Measurements from ENCODE around the gene LYRM1.
"Not testable (repeated sequence)": the region's sequence is repeated elsewhere in the genome, so short reads cannot be mapped to it uniquely, and the experiment has no call there.

The LYRM1 gene

DNA sequence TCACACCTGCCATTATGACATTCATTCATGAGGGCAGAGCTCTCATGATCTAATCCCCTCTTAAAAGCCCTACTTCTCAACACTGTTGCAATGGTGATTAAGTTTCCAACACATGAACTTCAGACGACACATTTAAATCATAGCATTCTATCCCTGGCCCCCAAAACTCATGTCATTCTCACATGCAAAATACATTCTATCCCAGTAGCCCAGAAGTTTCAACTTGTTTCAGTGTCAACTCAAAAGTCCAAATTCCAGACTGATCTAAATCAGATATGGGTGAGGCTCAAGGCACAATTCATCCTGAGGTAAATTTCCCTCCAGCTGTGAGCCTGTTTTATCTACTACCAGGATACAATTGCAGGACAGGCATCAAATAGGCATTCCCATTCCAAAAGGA lies 25.2 kb downstream of the LYRM1 start:
- Histone ChIP-seq H3K36me3 (ENCODE audit: insufficient read depth, insufficient read length, low read length) (peaks cover 27% of the 10 kb centered on the region), H3K9ac (ENCODE audit: insufficient read length, low read depth) (no peak overlapping the region), H3K4me1 (ENCODE audit: insufficient read depth, insufficient read length) (no peaks in the 10 kb centered on the region), H3K4me3 (ENCODE audit: insufficient read length, low read depth) (no peak overlapping the region), H3K9me3 (ENCODE audit: insufficient read depth, low read length) (no peaks in the 10 kb centered on the region), H3K27me3 (ENCODE audit: insufficient read depth, insufficient read length) (no peaks in the 10 kb centered on the region)
- no peak for DNase-seq (ENCODE audit: low read depth, low spot score)
- TF ChIP-seq ZNF274 (IDR thresholded peaks at IDR 0.05; ENCODE audit: low read depth, low read length) (no peak), YY1 (IDR thresholded peaks at IDR 0.05; ENCODE audit: insufficient read depth, insufficient read length) (no peak), SUZ12 (IDR thresholded peaks at IDR 0.05; ENCODE audit: extremely low read depth, insufficient read depth, insufficient read length) (no peak)

DNA sequence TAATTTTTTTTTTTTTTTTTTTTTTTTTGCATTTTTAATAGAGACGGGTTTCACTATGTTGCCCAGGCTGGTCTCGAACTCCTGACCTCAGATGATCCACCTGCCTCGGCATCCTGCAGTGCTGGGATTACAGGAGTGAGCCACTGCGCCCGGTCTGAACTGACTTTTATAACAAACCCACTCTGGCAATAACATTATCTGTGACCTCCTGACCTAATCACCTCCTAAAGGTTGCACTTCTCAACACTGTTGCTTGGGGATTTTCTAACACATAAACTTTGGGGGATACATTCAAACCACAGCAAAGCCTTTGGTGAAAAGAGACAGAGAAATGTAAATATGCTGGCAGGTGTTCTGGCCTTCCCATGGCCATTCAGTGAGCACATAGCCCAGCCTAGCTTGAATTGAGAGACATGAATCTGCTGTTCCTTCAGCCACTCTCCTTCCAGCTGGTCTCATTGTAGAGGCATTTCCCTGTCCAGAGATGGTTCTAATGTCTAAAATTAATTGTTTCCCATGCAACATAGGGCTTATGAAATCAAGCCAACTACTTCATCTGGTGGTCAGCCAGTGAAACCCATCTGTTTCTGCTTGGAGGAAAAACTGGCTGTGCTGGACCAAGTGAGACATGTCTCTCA lies 28.3 kb downstream of the LYRM1 start:
- H3K9ac ChIP-seq (ENCODE audit: insufficient read length, low read depth): no peak overlapping the region
- H3K9me3 ChIP-seq (ENCODE audit: insufficient read depth, low read length): no peaks in the 10 kb centered on the region
- H3K4me1 ChIP-seq (ENCODE audit: insufficient read depth, insufficient read length): no peaks in the 10 kb centered on the region
- peaks cover 16% of the 10 kb centered on the region for H3K36me3 ChIP-seq (ENCODE audit: insufficient read depth, insufficient read length, low read length)
- H3K27me3 ChIP-seq (ENCODE audit: insufficient read depth, insufficient read length): no peaks in the 10 kb centered on the region
- TF ChIP-seq YY1 (IDR thresholded peaks at IDR 0.05; ENCODE audit: insufficient read depth, insufficient read length) (no peak), ZNF274 (IDR thresholded peaks at IDR 0.05; ENCODE audit: low read depth, low read length) (no peak), SUZ12 (IDR thresholded peaks at IDR 0.05; ENCODE audit: extremely low read depth, insufficient read depth, insufficient read length) (no peak)
- no peak overlapping the region for H3K4me3 ChIP-seq (ENCODE audit: insufficient read length, low read depth)
- DNase-seq (ENCODE audit: low read depth, low spot score): no peak

DNA sequence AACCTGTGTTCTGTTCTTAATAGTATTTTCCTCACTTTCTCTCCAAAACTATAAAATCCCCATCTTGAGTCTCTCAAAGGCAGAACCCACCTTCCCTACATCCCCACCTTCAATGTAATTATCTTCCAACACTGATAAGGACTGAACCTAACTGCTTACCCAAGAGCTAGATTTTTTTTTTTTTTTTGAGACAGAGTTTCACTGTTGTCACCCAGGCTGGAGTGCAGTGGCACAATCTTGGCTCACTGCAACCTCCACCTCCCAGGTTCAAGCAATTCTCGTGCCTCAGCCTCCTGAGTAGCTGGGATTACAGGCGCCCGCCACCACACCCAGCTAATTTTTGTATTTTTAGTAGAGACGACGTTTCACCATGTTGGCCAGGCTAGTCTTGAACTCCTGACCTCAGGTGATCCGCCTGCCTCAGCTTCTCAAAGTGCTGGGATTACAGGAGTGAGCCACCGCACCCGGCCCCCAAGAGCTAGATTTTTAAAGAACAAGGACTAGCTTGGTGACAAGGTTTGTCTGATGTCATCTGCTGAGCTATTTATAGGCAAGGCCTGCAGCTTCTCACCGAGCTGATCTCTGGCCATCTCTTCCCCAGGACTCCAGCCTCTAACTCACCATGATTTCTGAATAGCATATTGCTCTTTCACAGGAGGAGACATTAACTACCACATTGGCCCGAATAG lies 29.2 kb downstream of the LYRM1 start:
- not testable (repeated sequence) for DNase-seq (ENCODE audit: low read depth, low spot score)

DNA sequence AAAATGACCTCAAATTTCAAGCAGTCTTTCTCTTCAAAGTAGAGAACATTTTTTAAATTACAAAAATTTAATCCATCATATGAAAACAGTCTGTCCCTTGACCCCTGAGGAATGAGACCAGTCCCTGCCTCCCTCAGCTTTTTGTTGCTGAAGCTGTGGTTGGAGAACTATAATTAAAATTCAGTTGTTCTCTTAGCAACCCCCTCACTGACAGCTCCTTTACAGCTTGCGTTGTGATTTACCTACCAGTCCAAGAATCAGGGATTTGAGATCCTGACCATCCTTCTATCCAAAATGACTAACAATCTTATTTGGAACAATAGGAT lies 29.8 kb downstream of the LYRM1 start:
- no peak for TF ChIP-seq ZNF274 (IDR thresholded peaks at IDR 0.05; ENCODE audit: low read depth, low read length)
- no peak for TF ChIP-seq SUZ12 (IDR thresholded peaks at IDR 0.05; ENCODE audit: extremely low read depth, insufficient read depth, insufficient read length)
- TF ChIP-seq YY1 (IDR thresholded peaks at IDR 0.05; ENCODE audit: insufficient read depth, insufficient read length): no peak
- H3K36me3 ChIP-seq (ENCODE audit: insufficient read depth, insufficient read length, low read length): peaks cover 6% of the 10 kb centered on the region
- no peaks in the 10 kb centered on the region for H3K4me1 ChIP-seq (ENCODE audit: insufficient read depth, insufficient read length)
- H3K4me3 ChIP-seq (ENCODE audit: insufficient read length, low read depth): no peak overlapping the region
- no peak for DNase-seq (ENCODE audit: low read depth, low spot score)
- H3K9ac ChIP-seq (ENCODE audit: insufficient read length, low read depth): no peak overlapping the region
- no peaks in the 10 kb centered on the region for H3K9me3 ChIP-seq (ENCODE audit: insufficient read depth, low read length)
- no peaks in the 10 kb centered on the region for H3K27me3 ChIP-seq (ENCODE audit: insufficient read depth, insufficient read length)

More for the DNA sequence above, 29.2 kb downstream of the LYRM1 start:
- H3K4me3 ChIP-seq (ENCODE audit: insufficient read length, low read depth); H3K4me1 ChIP-seq (ENCODE audit: insufficient read depth, insufficient read length); H3K27me3 ChIP-seq (ENCODE audit: insufficient read depth, insufficient read length); H3K36me3 ChIP-seq (ENCODE audit: insufficient read depth, insufficient read length, low read length); H3K9me3 ChIP-seq (ENCODE audit: insufficient read depth, low read length); H3K9ac ChIP-seq (ENCODE audit: insufficient read length, low read depth): not testable (repeated sequence)

DNA sequence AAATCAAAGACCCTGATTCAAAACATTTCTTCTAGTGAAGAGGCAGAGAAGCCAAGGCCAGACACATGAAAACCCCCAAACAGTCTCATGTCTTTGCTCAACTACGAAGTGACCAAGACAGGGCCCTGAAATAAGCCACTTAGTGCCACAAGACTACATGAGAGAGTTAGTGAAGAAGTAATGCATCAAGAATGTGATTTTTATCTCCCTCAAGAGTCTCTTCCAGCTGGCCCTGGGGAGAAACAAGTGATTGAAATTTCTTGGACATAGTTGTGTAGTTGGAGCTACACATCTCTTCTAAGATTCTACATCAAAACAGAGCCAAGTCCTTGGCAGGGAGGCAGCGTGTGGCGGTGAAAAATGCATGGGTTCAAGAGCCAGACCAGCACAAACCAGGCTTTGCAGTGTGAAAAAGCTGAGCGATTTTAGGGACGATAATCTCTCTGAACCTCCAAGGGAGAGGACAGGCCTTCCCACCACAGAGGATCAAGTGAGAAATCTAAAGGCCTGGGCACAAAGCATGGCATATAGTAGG lies 30.6 kb downstream of the LYRM1 start:
- TF ChIP-seq YY1 (IDR thresholded peaks at IDR 0.05; ENCODE audit: insufficient read depth, insufficient read length) (no peak), SUZ12 (IDR thresholded peaks at IDR 0.05; ENCODE audit: extremely low read depth, insufficient read depth, insufficient read length) (no peak), ZNF274 (IDR thresholded peaks at IDR 0.05; ENCODE audit: low read depth, low read length) (no peak)
- no peak overlapping the region for H3K9ac ChIP-seq (ENCODE audit: insufficient read length, low read depth)
- DNase-seq (ENCODE audit: low read depth, low spot score): no peak
- no peaks in the 10 kb centered on the region for H3K4me1 ChIP-seq (ENCODE audit: insufficient read depth, insufficient read length)
- H3K36me3 ChIP-seq (ENCODE audit: insufficient read depth, insufficient read length, low read length): no peaks in the 10 kb centered on the region
- H3K9me3 ChIP-seq (ENCODE audit: insufficient read depth, low read length): no peaks in the 10 kb centered on the region
- H3K27me3 ChIP-seq (ENCODE audit: insufficient read depth, insufficient read length): no peaks in the 10 kb centered on the region
- H3K4me3 ChIP-seq (ENCODE audit: insufficient read length, low read depth): no peak overlapping the region

DNA sequence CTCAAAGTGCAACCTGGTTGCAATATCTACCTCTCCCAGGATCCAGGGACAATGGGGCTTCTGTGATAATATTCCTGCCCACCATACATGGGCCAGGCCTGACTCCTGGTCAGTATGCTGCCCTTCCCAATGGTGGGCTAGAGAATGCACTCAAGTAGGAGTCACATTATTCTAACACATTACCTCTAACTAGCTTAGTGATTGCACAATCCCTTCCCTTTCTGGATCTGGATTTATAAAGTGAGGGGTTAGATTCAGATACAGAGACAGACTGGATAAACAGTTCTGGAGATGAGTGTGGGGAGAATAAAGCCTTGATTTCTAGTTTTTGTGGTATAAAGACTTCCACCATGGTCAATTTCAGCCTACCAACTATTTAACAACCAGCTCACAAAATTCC lies 33.0 kb downstream of the LYRM1 start:
- H3K9me3 ChIP-seq (ENCODE audit: insufficient read depth, low read length): no peaks in the 10 kb centered on the region
- no peaks in the 10 kb centered on the region for H3K27me3 ChIP-seq (ENCODE audit: insufficient read depth, insufficient read length)
- H3K9ac ChIP-seq (ENCODE audit: insufficient read length, low read depth): no peak overlapping the region
- H3K4me1 ChIP-seq (ENCODE audit: insufficient read depth, insufficient read length): no peaks in the 10 kb centered on the region
- no peaks in the 10 kb centered on the region for H3K36me3 ChIP-seq (ENCODE audit: insufficient read depth, insufficient read length, low read length)
- no peak overlapping the region for H3K4me3 ChIP-seq (ENCODE audit: insufficient read length, low read depth)
- TF ChIP-seq ZNF274 (IDR thresholded peaks at IDR 0.05; ENCODE audit: low read depth, low read length) (no peak), SUZ12 (IDR thresholded peaks at IDR 0.05; ENCODE audit: extremely low read depth, insufficient read depth, insufficient read length) (no peak), YY1 (IDR thresholded peaks at IDR 0.05; ENCODE audit: insufficient read depth, insufficient read length) (no peak)
- DNase-seq (ENCODE audit: low read depth, low spot score): no peak

DNA sequence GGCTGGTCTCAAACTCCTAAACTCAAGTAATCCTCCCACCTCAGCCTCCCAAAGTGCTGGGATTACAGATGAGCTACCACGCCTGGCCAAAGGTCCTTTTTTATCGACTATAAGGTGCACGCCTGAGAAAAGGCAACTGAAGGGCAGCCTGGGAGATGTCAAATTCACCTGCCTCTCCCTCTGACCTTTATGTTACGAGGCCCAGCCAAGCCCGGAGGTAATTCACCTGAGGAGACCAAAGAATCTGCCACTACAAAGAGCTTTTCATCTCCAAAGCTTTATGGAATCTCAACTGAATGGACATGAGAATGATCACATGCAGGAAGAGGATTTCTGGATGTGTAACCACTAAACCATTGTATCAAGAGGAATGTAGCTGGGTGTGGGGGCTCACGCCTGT lies 37.2 kb downstream of the LYRM1 start:
- TF ChIP-seq ZNF274 (IDR thresholded peaks at IDR 0.05; ENCODE audit: low read depth, low read length) (no peak), YY1 (IDR thresholded peaks at IDR 0.05; ENCODE audit: insufficient read depth, insufficient read length) (no peak), SUZ12 (IDR thresholded peaks at IDR 0.05; ENCODE audit: extremely low read depth, insufficient read depth, insufficient read length) (no peak)
- H3K36me3 ChIP-seq (ENCODE audit: insufficient read depth, insufficient read length, low read length): no peaks in the 10 kb centered on the region
- H3K4me3 ChIP-seq (ENCODE audit: insufficient read length, low read depth): no peak overlapping the region
- H3K4me1 ChIP-seq (ENCODE audit: insufficient read depth, insufficient read length): no peaks in the 10 kb centered on the region
- no peaks in the 10 kb centered on the region for H3K27me3 ChIP-seq (ENCODE audit: insufficient read depth, insufficient read length)
- H3K9ac ChIP-seq (ENCODE audit: insufficient read length, low read depth): no peak overlapping the region
- no peak for DNase-seq (ENCODE audit: low read depth, low spot score)
- no peaks in the 10 kb centered on the region for H3K9me3 ChIP-seq (ENCODE audit: insufficient read depth, low read length)

Measured in NT2/D1 (cell line).